Thoracic aorta (tissue), 2 donors: ENCODE measurements around the gene FAT2. TPM values are rescaled to one million over a fixed set of nuclear protein-coding genes. Genes with fewer than 3 reads are reported as not detected.
"Not testable (repeated sequence)": the region's sequence is repeated elsewhere in the genome, so short reads cannot be mapped to it uniquely, and the experiment has no call there.

Experiments used
- ATAC-seq: fragments of 150-250 bp; one replicate; pipeline ENCODE4 v1.8.0; 2017; ENCODE audit warnings: low read depth; ENCODE audit not compliant: insufficient number of reproducible peaks, low FRiP score
- DNase-seq: peaks from one replicate; pipeline ENCODE4 v3.0.0-alpha.2; 2020; ENCODE audit warnings: low spot score
- H3K27ac ChIP-seq, 2 donors: fragments of 200-600 bp; sonication (generic); 1 replicate in 1 of 2; 2 replicates in 1 of 2; pipeline ENCODE4 v1.5.1; 2016; ENCODE audit warnings: mild to moderate bottlenecking in 2 of 2, moderate library complexity in 2 of 2
- H3K27me3 ChIP-seq: fragments of 200-600 bp; sonication (generic); replicated peaks from 2 replicates; pipeline ENCODE4 v1.6.0; 2016; ENCODE audit warnings: mild to moderate bottlenecking; ENCODE audit not compliant: insufficient read depth
- H3K36me3 ChIP-seq: fragments of 200-600 bp; sonication (generic); one replicate; pipeline ENCODE4 v1.5.1; 2016
- H3K4me1 ChIP-seq, 2 donors: fragments of 200-600 bp; sonication (generic); 1 replicate in 1 of 2; 2 replicates in 1 of 2; pipeline versions ENCODE4 v1.5.1 to v1.6.0; 2016; ENCODE audit warnings: low read depth in 2 of 2, mild to moderate bottlenecking in 1 of 2; ENCODE audit not compliant: control insufficient read depth in 1 of 2
- H3K4me3 ChIP-seq: fragments of 200-600 bp; sonication (generic); 2 replicates; pipeline ENCODE4 v1.5.1; 2016; ENCODE audit warnings: mild to moderate bottlenecking
- H3K9me3 ChIP-seq: fragments of 200-600 bp; sonication (generic); 2 replicates; pipeline ENCODE4 v1.5.1; 2016
- total RNA-seq, 2 donors: library from RNA; depleted of rRNA; stranded (reverse); fragments of >200 nt; gene quantifications; one replicate each; pipeline versions ENCODE4 v1.1.0 to v1.2.3, GENCODE V29; 2016
- TF ChIP-seq, protein P1 (sequence below): fragments of 200-600 bp; sonication (generic); IDR thresholded peaks from one replicate; pipeline ENCODE4 v1.5.1; 2019; ENCODE audit warnings: antibody characterized with exemption

Gene FAT2
- total RNA-seq, 2 donors from 2014 or later, result 0.14 TPM; not detected in 1

- no peaks in the 10 kb centered on the region for H3K4me1 ChIP-seq
- no peak overlapping the region for H3K4me3 ChIP-seq
- no peak for DNase-seq
- no peak for ATAC-seq
- no peaks in the 10 kb centered on the region for H3K27me3 ChIP-seq
- H3K27ac ChIP-seq, result no peak overlapping the region
- H3K9me3 ChIP-seq, result no peaks in the 10 kb centered on the region
- TF ChIP-seq, protein P1, sequence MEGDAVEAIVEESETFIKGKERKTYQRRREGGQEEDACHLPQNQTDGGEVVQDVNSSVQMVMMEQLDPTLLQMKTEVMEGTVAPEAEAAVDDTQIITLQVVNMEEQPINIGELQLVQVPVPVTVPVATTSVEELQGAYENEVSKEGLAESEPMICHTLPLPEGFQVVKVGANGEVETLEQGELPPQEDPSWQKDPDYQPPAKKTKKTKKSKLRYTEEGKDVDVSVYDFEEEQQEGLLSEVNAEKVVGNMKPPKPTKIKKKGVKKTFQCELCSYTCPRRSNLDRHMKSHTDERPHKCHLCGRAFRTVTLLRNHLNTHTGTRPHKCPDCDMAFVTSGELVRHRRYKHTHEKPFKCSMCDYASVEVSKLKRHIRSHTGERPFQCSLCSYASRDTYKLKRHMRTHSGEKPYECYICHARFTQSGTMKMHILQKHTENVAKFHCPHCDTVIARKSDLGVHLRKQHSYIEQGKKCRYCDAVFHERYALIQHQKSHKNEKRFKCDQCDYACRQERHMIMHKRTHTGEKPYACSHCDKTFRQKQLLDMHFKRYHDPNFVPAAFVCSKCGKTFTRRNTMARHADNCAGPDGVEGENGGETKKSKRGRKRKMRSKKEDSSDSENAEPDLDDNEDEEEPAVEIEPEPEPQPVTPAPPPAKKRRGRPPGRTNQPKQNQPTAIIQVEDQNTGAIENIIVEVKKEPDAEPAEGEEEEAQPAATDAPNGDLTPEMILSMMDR, result no peak
- no peaks in the 10 kb centered on the region for H3K36me3 ChIP-seq
Observed at GRCh38 chr5:151587796-151588555, 3.2 kb downstream of the FAT2 start.

GRCh38 chr5:151585970-151586369 lies 5.2 kb downstream of the FAT2 start:
- ATAC-seq, result no peak
- Histone ChIP-seq H3K36me3 (no peaks in the 10 kb centered on the region), H3K4me1 (no peaks in the 10 kb centered on the region), H3K4me3 (no peak overlapping the region), H3K27ac (no peak overlapping the region), H3K9me3 (no peaks in the 10 kb centered on the region), H3K27me3 (no peaks in the 10 kb centered on the region)
- DNase-seq, result no peak
- TF ChIP-seq, protein P1, result no peak

DNA sequence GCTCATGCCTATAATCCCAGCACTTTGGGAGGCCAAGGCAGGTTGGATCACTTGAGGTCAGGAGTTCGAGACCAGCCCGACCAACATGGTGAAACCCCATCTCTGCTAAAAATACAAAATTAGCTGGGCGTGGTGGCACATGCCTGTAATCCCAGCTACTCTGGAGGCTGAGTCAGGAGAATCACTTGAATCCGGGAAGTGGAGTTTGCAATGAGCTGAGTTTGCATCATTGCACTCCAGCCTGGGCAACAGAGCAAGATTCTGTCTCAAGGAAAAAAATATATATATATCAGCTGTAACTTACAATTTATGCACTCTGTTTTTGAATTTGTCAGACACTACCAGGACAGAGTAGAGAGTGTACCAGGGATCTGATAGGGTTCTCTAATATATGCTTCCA lies 5.8 kb downstream of the FAT2 start:
- not testable (repeated sequence) for H3K36me3 ChIP-seq, ATAC-seq, H3K27me3 ChIP-seq, H3K4me1 ChIP-seq, DNase-seq, H3K9me3 ChIP-seq, H3K27ac ChIP-seq, H3K4me3 ChIP-seq

DNA sequence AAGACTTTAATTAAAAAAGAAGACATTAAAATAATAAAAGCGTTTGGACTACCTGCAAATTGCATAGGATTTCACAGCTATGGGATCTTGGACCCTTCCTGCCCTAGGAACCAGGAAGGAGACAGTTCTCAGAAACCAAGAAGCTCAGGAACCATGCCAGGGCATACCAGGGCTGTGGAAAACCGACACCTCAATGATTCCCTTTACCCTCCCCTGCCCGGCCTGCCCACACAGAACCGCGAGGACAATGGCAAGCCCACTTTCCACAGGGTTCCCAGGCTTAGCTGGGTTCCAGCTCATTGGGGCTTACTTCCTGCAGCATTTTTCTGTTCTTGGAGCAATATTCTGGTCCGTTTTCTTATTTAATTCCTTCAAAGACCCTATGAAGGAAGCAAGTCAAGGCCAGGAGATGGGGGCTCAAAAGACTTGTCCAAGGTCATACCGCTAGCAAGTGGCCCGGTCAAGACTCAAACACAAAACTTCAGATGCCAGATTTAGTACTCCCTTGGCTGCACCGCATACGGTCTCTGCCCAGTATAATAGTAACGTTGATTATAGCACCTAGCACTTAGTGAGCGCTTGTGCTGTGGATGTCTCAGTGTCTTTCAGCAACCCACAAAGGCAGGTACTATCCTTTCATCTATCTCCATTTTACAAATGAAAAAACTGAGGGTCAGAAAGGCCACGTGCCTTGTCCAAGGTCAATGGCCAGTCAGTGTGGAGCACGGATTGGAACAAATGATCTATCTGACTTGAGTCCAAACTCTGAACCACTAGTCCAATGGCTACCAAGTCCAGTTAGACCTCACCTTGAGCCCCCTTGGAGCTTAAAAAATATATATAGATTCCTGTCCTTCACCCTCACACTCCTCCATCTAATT lies 6.8 kb downstream of the FAT2 start:
- no peaks in the 10 kb centered on the region for H3K27me3 ChIP-seq
- DNase-seq, result no peak
- H3K36me3 ChIP-seq, result no peaks in the 10 kb centered on the region
- H3K27ac ChIP-seq, result no peak overlapping the region
- TF ChIP-seq, protein P1, result no peak
- no peaks in the 10 kb centered on the region for H3K4me1 ChIP-seq
- H3K4me3 ChIP-seq, result no peak overlapping the region
- ATAC-seq, result no peak
- H3K9me3 ChIP-seq, result no peaks in the 10 kb centered on the region

DNA sequence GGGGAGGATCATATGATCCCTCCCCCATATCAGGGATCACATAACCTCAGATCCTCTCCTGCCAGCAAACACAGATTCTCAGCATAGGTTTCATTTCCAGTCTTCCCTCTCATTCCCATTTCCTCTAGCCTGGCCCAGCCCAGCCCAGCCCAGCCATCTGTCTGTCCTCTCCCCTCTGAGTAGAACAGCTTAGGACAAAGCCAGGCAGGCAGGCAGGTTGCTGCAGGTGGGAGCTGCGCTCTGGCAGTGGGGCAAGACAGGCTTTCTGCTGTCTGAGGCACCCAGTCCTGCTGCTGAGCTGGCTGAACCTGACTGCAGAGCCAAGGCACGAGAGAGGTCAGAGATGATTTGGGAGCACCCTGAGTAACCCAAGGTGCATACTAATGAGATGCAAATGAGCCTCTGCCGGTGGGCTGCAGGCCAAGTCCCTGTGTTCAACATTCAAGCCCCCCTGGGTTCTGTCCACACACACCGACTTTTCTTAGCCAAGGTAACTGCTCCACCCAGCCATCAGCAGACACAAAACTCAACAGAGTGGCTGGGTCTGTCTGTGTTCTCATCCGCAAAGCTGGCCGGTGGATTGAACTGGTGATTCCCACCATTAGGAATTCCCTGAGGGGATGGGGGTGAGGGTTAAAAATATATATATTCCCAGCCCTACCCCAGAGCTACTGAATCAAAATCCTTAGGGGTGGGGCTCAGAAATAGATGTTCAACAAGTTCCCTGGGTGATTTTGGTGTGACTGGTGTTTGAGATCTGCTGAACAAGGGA lies 9.1 kb downstream of the FAT2 start:
- no peak for DNase-seq
- Histone ChIP-seq H3K9me3 (no peaks in the 10 kb centered on the region), H3K4me3 (no peak overlapping the region), H3K4me1 (no peaks in the 10 kb centered on the region), H3K36me3 (no peaks in the 10 kb centered on the region), H3K27ac (no peak overlapping the region), H3K27me3 (no peaks in the 10 kb centered on the region)
- TF ChIP-seq, protein P1, result no peak
- no peak for ATAC-seq
